ENCODE measurements around the gene STARD6.

Gene STARD6

DNA sequence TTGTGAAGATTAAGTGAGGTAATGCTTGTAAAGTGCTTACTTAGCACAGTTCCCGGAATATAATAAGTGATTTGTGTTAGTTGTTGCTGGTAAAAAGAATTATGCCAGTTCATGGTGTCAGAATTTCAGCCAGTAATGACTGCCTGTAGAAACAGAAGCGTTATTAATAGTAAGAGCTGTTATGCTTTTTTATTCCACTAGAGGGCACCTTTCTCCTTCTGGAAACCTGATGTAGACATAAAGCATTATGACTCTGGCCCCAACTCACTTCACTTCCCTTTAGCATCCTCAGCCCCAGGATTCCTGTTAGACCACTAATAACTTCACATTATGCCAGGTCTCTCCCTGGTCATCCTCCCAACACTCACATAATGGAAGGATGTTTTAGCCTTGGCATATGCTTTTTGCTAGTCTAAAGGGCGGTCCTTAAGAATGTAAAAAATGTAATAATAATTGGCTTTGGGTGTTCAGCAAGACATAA is 34.9 kb upstream of the STARD6 start:
- TF ChIP-seq TAF1 (IDR thresholded peaks at IDR 0.05; ENCODE audit: low read depth) (no peak), TEAD4 (IDR thresholded peaks at IDR 0.05) (no peak), RAD21 (IDR thresholded peaks at IDR 0.05; ENCODE audit: low read depth) (peak; percentile 64)

DNA sequence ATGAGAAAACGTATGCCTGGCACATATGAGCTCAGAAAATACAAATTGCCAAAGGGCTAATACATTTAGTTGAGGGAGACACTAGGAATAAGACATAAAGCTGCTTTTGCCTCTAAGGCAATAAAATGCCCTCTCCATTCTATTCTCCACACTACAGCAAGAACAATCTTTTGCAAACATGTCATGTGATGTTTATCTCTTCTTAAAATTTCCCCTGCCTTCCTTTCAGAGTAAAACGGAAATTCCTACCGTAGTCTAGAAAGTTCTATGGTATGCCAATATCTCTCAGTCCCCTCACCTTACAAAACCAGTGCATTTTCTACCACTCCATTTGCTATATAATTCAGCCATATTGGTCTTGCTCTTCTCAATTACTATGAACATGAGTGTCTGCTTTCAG is 33.2 kb upstream of the STARD6 start:
- TF ChIP-seq TCF12 (IDR thresholded peaks at IDR 0.05; ENCODE audit: low read depth) (no peak), MAX (IDR thresholded peaks at IDR 0.05) (no peak), CEBPB (IDR thresholded peaks at IDR 0.05) (no peak), USF1 (IDR thresholded peaks at IDR 0.05) (no peak), TAF1 (IDR thresholded peaks at IDR 0.05; ENCODE audit: low read depth) (no peak), FOXM1 (IDR thresholded peaks at IDR 0.05; ENCODE audit: borderline replicate concordance, low read depth) (no peak), TEAD4 (IDR thresholded peaks at IDR 0.05) (no peak), RAD21 (IDR thresholded peaks at IDR 0.05; ENCODE audit: low read depth) (no peak), NFIC (IDR thresholded peaks at IDR 0.05) (no peak)

- no peak for TF ChIP-seq NFIC (IDR thresholded peaks at IDR 0.05)
- no peak for TF ChIP-seq FOXM1 (IDR thresholded peaks at IDR 0.05; ENCODE audit: borderline replicate concordance, low read depth)
- TF ChIP-seq USF1 (IDR thresholded peaks at IDR 0.05): no peak
- TF ChIP-seq CEBPB (IDR thresholded peaks at IDR 0.05): no peak
- TF ChIP-seq MAX (IDR thresholded peaks at IDR 0.05): no peak
- TF ChIP-seq TEAD4 (IDR thresholded peaks at IDR 0.05): no peak
- TF ChIP-seq, protein P1, sequence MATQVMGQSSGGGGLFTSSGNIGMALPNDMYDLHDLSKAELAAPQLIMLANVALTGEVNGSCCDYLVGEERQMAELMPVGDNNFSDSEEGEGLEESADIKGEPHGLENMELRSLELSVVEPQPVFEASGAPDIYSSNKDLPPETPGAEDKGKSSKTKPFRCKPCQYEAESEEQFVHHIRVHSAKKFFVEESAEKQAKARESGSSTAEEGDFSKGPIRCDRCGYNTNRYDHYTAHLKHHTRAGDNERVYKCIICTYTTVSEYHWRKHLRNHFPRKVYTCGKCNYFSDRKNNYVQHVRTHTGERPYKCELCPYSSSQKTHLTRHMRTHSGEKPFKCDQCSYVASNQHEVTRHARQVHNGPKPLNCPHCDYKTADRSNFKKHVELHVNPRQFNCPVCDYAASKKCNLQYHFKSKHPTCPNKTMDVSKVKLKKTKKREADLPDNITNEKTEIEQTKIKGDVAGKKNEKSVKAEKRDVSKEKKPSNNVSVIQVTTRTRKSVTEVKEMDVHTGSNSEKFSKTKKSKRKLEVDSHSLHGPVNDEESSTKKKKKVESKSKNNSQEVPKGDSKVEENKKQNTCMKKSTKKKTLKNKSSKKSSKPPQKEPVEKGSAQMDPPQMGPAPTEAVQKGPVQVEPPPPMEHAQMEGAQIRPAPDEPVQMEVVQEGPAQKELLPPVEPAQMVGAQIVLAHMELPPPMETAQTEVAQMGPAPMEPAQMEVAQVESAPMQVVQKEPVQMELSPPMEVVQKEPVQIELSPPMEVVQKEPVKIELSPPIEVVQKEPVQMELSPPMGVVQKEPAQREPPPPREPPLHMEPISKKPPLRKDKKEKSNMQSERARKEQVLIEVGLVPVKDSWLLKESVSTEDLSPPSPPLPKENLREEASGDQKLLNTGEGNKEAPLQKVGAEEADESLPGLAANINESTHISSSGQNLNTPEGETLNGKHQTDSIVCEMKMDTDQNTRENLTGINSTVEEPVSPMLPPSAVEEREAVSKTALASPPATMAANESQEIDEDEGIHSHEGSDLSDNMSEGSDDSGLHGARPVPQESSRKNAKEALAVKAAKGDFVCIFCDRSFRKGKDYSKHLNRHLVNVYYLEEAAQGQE (IDR thresholded peaks at IDR 0.05; ENCODE audit: low read depth): no peak
- no peak for TF ChIP-seq TCF12 (IDR thresholded peaks at IDR 0.05; ENCODE audit: low read depth)
- TF ChIP-seq EGR1 (IDR thresholded peaks at IDR 0.05): no peak
- TF ChIP-seq YY1 (IDR thresholded peaks at IDR 0.05; ENCODE audit: low read depth): no peak
Observed at GRCh38 chr18:54389143-54389505, 31.5 kb upstream of the STARD6 start.

GRCh38 chr18:54388203-54389142 is 30.8 kb upstream of the STARD6 start:
- TF ChIP-seq ZBTB7A (IDR thresholded peaks at IDR 0.05; ENCODE audit: low read depth) (no peak), EGR1 (IDR thresholded peaks at IDR 0.05) (no peak), YY1 (IDR thresholded peaks at IDR 0.05; ENCODE audit: low read depth) (no peak; the same call in 1 of the 2 replicates), TAF1 (IDR thresholded peaks at IDR 0.05; ENCODE audit: low read depth) (no peak), RAD21 (IDR thresholded peaks at IDR 0.05; ENCODE audit: low read depth) (no peak; the same call in 1 of the 2 replicates), NFIC (IDR thresholded peaks at IDR 0.05) (no peak), FOXM1 (IDR thresholded peaks at IDR 0.05; ENCODE audit: borderline replicate concordance, low read depth) (no peak), TCF12 (IDR thresholded peaks at IDR 0.05; ENCODE audit: low read depth) (0 out of 2 replicates have a peak, but pooled peaks have one; percentile 23), CEBPB (IDR thresholded peaks at IDR 0.05) (no peak), MAX (IDR thresholded peaks at IDR 0.05) (peak; percentile 32; the same call in 1 of the 2 replicates), EP300 (IDR thresholded peaks at IDR 0.05; ENCODE audit: borderline replicate concordance) (peak; percentile 60; the same call in 1 of the 2 replicates), TEAD4 (IDR thresholded peaks at IDR 0.05) (peak; percentile 89), USF1 (IDR thresholded peaks at IDR 0.05) (no peak), CREB1 (IDR thresholded peaks at IDR 0.05; ENCODE audit: low read depth) (no peak)
- TF ChIP-seq, protein P1 (IDR thresholded peaks at IDR 0.05; ENCODE audit: low read depth): no peak

- TF ChIP-seq TAF1 (IDR thresholded peaks at IDR 0.05; ENCODE audit: low read depth) (no peak), CEBPB (IDR thresholded peaks at IDR 0.05) (no peak), USF1 (IDR thresholded peaks at IDR 0.05) (no peak), MAX (IDR thresholded peaks at IDR 0.05) (no peak), ZBTB7A (IDR thresholded peaks at IDR 0.05; ENCODE audit: low read depth) (no peak), FOXM1 (IDR thresholded peaks at IDR 0.05; ENCODE audit: borderline replicate concordance, low read depth) (no peak), EGR1 (IDR thresholded peaks at IDR 0.05) (no peak), CREB1 (IDR thresholded peaks at IDR 0.05; ENCODE audit: low read depth) (no peak), EP300 (IDR thresholded peaks at IDR 0.05; ENCODE audit: borderline replicate concordance) (no peak), TCF12 (IDR thresholded peaks at IDR 0.05; ENCODE audit: low read depth) (no peak), YY1 (IDR thresholded peaks at IDR 0.05; ENCODE audit: low read depth) (no peak), NFIC (IDR thresholded peaks at IDR 0.05) (no peak), TEAD4 (IDR thresholded peaks at IDR 0.05) (no peak), RAD21 (IDR thresholded peaks at IDR 0.05; ENCODE audit: low read depth) (no peak)
- TF ChIP-seq, protein P1 (IDR thresholded peaks at IDR 0.05; ENCODE audit: low read depth): no peak
Observed at GRCh38 chr18:54387631-54388030, 30.0 kb upstream of the STARD6 start.
